Motor neuron (in vitro differentiated cells): ENCODE data around the gene ITPR1. TPM values are rescaled to one million over a fixed set of nuclear protein-coding genes. Genes with fewer than 3 reads are reported as not detected.

Experiments
- ATAC-seq, 8 experiments: fragments of 200-7000 bp; cut with Tn5 transposase; replicated peaks in 6 of 8; 2 replicates each; pipeline ENCODE4 v1.8.0; 2021; ENCODE audit warnings: mild to moderate bottlenecking in 8 of 8, moderate library complexity in 8 of 8
- H3K27ac ChIP-seq, 2 donors: fragments of 250-450 bp; sonication (Bioruptor Pico); 2 replicates each; pipeline ENCODE4 v1.9.0; 2021; ENCODE audit warnings: antibody characterized with exemption in 2 of 2, mild to moderate bottlenecking in 2 of 2, moderate library complexity in 1 of 2
- H3K4me1 ChIP-seq, 2 donors: fragments of 250-450 bp; sonication (Bioruptor Pico); replicated peaks in 1 of 2; 2 replicates each; pipeline ENCODE4 v1.6.1; 2021; ENCODE audit warnings: antibody characterized with exemption in 2 of 2, mild to moderate bottlenecking in 2 of 2, moderate library complexity in 1 of 2
- H3K4me3 ChIP-seq, 5 donors: fragments of 250-450 bp; sonication (Bioruptor Pico); 2 replicates each; pipeline ENCODE4 v1.9.0; 2021; ENCODE audit warnings: antibody characterized with exemption in 5 of 5, mild to moderate bottlenecking in 5 of 5, moderate library complexity in 4 of 5
- WGBS, 10 experiments: fragments of 450-650 bp; shearing (Covaris generic); methylation state at CpG; one replicate each; pipeline ENCODE4 v1.0.0; 2022; 5-methylcytosine and 5-hydroxymethylcytosine counted together
- in situ Hi-C, 9 experiments: fragments of 400-800 bp; cut with MboI; loops; one replicate each; pipeline ENCODE4 v1.15.0; 2021; ENCODE audit warnings: low sequenced_read_pairs in 9 of 9, low pct_unique_long_range_greater_than_20kb in 2 of 9; ENCODE audit not compliant: unreplicated experiment in 9 of 9
- total RNA-seq, 8 experiments: library from RNA; unstranded; fragments of 300-600 nt; gene quantifications; 2 replicates each; pipeline versions ENCODE4 v1.2.3 to v1.2.4, GENCODE V29; 2022

Gene ITPR1
- total RNA-seq, 8 experiments from 2014 or later, result 2.2 to 167 (median 12.2) TPM

GRCh38 chr3:4740397-4741105 lies 247.4 kb downstream of the ITPR1 start:
- in situ Hi-C loops, result loop anchor here in 1 of 9 experiments (25.0 kb wide), 1 partner anchor 247 kb away; the partner anchor contains the start of gene BHLHE40
- Histone ChIP-seq H3K4me1 (no peaks in the 10 kb centered on the region), H3K27ac (no peak overlapping the region), H3K4me3 (no peak overlapping the region)
- ATAC-seq, result no peak
- WGBS, 10 experiments, result 14 to 100% (median 85%) methylated on average over 1 to 10 of the region's 13 CpGs; no CpG with 5 or more reads in 1 of the 10 experiments

- 69 to 100% (median 80%) methylated on average over 1 to 3 of the region's 3 CpGs; no CpG with 5 or more reads in 5 of the 10 experiments for WGBS, 10 experiments
- no peaks in the 10 kb centered on the region for H3K4me1 ChIP-seq
- no peak overlapping the region for H3K27ac ChIP-seq
- no peak overlapping the region for H3K4me3 ChIP-seq
- in situ Hi-C loops, result loop anchor here in 1 of 9 experiments (25.0 kb wide), 1 partner anchor 246 kb away; the partner anchor contains the start of gene BHLHE40
- no peak for ATAC-seq
Measured at GRCh38 chr3:4741106-4741403, 247.9 kb downstream of the ITPR1 start.

- Histone ChIP-seq H3K4me3 (no peak overlapping the region), H3K4me1 (no peaks in the 10 kb centered on the region), H3K27ac (no peak overlapping the region)
- WGBS, 10 experiments, result 13 to 100% (median 80%) methylated on average over 1 to 13 of the region's 14 CpGs; no CpG with 5 or more reads in 1 of the 10 experiments
- in situ Hi-C loops, result loop anchor here in 1 of 9 experiments (25.0 kb wide), 1 partner anchor 246 kb away; the partner anchor contains the start of gene BHLHE40
- ATAC-seq, result peak in 3 of 8 experiments; percentile 80 to 96 (median 95)
Measured at GRCh38 chr3:4741404-4742307, 248.5 kb downstream of the ITPR1 start.

GRCh38 chr3:4742359-4742758 lies 249.2 kb downstream of the ITPR1 start:
- in situ Hi-C loops, result loop anchor here in 1 of 9 experiments (25.0 kb wide), 1 partner anchor 245 kb away; the partner anchor contains the start of gene BHLHE40
- Histone ChIP-seq H3K4me3 (no peak overlapping the region), H3K4me1 (no peaks in the 10 kb centered on the region), H3K27ac (no peak overlapping the region)
- WGBS, 10 experiments, result 88 to 100% (median 98%) methylated on average over 2 to 5 of the region's 5 CpGs; no CpG with 5 or more reads in 2 of the 10 experiments
- no peak for ATAC-seq

- Histone ChIP-seq H3K4me1 (no peaks in the 10 kb centered on the region), H3K27ac (no peak overlapping the region), H3K4me3 (no peak overlapping the region)
- in situ Hi-C loops, result loop anchor here in 1 of 9 experiments (25.0 kb wide), 1 partner anchor 244 kb away; the partner anchor contains the start of gene BHLHE40
- 88 to 100% (median 100%) methylated on average over 1 to 3 of the region's 4 CpGs; no CpG with 5 or more reads in 5 of the 10 experiments for WGBS, 10 experiments
- ATAC-seq, result no peak
Measured at GRCh38 chr3:4743371-4743770, 250.2 kb downstream of the ITPR1 start.

- 0 to 100% (median 67%) methylated on average over 1 to 3 of the region's 3 CpGs; no CpG with 5 or more reads in 4 of the 10 experiments for WGBS, 10 experiments
- Histone ChIP-seq H3K4me3 (no peak overlapping the region), H3K4me1 (peaks cover 0 to 1% of the 10 kb centered on the region in 2 donors), H3K27ac (peak overlapping the region in 1 of 2 donors; percentile 10)
- in situ Hi-C loops, result loop anchor here in 1 of 9 experiments (25.0 kb wide), 1 partner anchor 243 kb away; the partner anchor contains the start of gene BHLHE40
- peak in 2 of 8 experiments; percentile 5 to 45 for ATAC-seq
Measured at GRCh38 chr3:4744405-4745234, 251.5 kb downstream of the ITPR1 start.

- WGBS, 10 experiments, result 21 to 86% (median 74%) methylated on average over 2 to 7 of the region's 7 CpGs
- peaks cover 5 to 7% of the 10 kb centered on the region in 2 donors for H3K4me1 ChIP-seq
- in situ Hi-C loops, result loop anchor here in 1 of 9 experiments (25.0 kb wide), 1 partner anchor 242 kb away; the partner anchor contains the start of gene BHLHE40
- no peak overlapping the region for H3K4me3 ChIP-seq
- no peak for ATAC-seq
- no peak overlapping the region for H3K27ac ChIP-seq
Measured at GRCh38 chr3:4745235-4745610, 252.1 kb downstream of the ITPR1 start.

- Histone ChIP-seq H3K27ac (no peak overlapping the region), H3K4me3 (no peak overlapping the region), H3K4me1 (peaks cover 14 to 19% of the 10 kb centered on the region in 2 donors)
- in situ Hi-C loops, result loop anchor here in 1 of 9 experiments (25.0 kb wide), 1 partner anchor 241 kb away; the partner anchor contains the start of gene BHLHE40
- no peak for ATAC-seq
- 60 to 100% (median 86%) methylated on average over 1 to 8 of the region's 11 CpGs; no CpG with 5 or more reads in 2 of the 10 experiments for WGBS, 10 experiments
Measured at GRCh38 chr3:4746241-4746958, 253.3 kb downstream of the ITPR1 start.

GRCh38 chr3:4748127-4748526 lies 255.0 kb downstream of the ITPR1 start:
- Histone ChIP-seq H3K4me1 (peaks cover 14 to 28% of the 10 kb centered on the region in 2 donors), H3K4me3 (no peak overlapping the region), H3K27ac (no peak overlapping the region)
- no peak for ATAC-seq
- in situ Hi-C loops, result loop anchor here in 1 of 9 experiments (25.0 kb wide), 1 partner anchor 239 kb away; the partner anchor contains the start of gene BHLHE40
- WGBS, 10 experiments, result 60 to 100% (median 100%) methylated on average over 1 of the region's 1 CpG; no CpG with 5 or more reads in 3 of the 10 experiments

- in situ Hi-C loops, result loop anchor here in 1 of 9 experiments (25.0 kb wide), 1 partner anchor 238 kb away; the partner anchor contains the start of gene BHLHE40
- WGBS, 10 experiments, result 80 to 100% (median 96%) methylated on average over 1 to 13 of the region's 16 CpGs; no CpG with 5 or more reads in 1 of the 10 experiments
- no peak overlapping the region for H3K4me3 ChIP-seq
- H3K27ac ChIP-seq, result no peak overlapping the region
- peaks cover 14 to 28% of the 10 kb centered on the region in 2 donors for H3K4me1 ChIP-seq
- ATAC-seq, result no peak
Measured at GRCh38 chr3:4748701-4749378, 255.7 kb downstream of the ITPR1 start.

- in situ Hi-C loops, result loop anchor here in 1 of 9 experiments (25.0 kb wide), 1 partner anchor 238 kb away; the partner anchor contains the start of gene BHLHE40
- peaks cover 14 to 28% of the 10 kb centered on the region in 2 donors for H3K4me1 ChIP-seq
- H3K27ac ChIP-seq, result peak overlapping the region in 1 of 2 donors; percentile 29
- no peak for ATAC-seq
- no peak overlapping the region for H3K4me3 ChIP-seq
- 40 to 100% (median 91%) methylated on average over 1 to 4 of the region's 5 CpGs for WGBS, 10 experiments
Measured at GRCh38 chr3:4749567-4750002, 256.4 kb downstream of the ITPR1 start.
